ENCODE data around the gene UQCRQ.

DNA sequence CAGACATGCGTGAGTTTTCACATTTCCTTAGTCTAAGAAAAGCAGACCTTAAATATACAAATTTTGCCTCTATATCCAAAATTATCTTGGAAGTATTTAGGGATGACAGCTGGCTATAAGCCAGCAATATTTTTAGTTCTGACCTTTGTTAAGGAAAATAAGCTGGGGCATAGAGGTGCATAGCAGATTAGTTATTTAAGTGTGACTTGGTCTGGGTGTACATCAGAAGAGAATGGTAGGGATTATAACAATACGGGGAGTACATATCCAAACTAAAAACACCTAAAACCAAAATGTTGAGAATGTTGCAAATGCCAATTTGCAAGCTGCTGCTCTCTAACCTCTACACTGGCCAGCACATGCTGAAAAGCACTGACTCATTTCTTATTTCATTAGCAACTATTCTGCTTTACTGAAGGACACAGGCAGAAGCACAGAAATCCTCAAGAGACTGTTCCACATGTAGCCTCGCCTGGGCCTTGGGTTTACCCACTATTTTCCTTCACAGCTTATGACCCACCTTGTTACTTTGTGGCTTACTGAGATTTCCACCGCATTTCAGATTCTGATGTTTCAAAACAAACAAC is 29.4 kb downstream of the UQCRQ start:
- TF ChIP-seq TCF4 (CRISPR knock-in tag; IDR thresholded peaks at IDR 0.05; ENCODE audit: borderline replicate concordance) (no peak), ESRRG (CRISPR knock-in tag; IDR thresholded peaks at IDR 0.05) (no peak), TOX (CRISPR knock-in tag; IDR thresholded peaks at IDR 0.05; ENCODE audit: borderline replicate concordance) (no peak)
- TF ChIP-seq, protein P1, sequence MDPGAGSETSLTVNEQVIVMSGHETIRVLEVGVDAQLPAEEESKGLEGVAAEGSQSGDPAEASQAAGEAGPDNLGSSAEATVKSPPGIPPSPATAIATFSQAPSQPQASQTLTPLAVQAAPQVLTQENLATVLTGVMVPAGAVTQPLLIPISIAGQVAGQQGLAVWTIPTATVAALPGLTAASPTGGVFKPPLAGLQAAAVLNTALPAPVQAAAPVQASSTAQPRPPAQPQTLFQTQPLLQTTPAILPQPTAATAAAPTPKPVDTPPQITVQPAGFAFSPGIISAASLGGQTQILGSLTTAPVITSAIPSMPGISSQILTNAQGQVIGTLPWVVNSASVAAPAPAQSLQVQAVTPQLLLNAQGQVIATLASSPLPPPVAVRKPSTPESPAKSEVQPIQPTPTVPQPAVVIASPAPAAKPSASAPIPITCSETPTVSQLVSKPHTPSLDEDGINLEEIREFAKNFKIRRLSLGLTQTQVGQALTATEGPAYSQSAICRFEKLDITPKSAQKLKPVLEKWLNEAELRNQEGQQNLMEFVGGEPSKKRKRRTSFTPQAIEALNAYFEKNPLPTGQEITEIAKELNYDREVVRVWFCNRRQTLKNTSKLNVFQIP (CRISPR knock-in tag; IDR thresholded peaks at IDR 0.05; ENCODE audit: borderline replicate concordance, low read depth), result no peak
- TF ChIP-seq, protein P2, sequence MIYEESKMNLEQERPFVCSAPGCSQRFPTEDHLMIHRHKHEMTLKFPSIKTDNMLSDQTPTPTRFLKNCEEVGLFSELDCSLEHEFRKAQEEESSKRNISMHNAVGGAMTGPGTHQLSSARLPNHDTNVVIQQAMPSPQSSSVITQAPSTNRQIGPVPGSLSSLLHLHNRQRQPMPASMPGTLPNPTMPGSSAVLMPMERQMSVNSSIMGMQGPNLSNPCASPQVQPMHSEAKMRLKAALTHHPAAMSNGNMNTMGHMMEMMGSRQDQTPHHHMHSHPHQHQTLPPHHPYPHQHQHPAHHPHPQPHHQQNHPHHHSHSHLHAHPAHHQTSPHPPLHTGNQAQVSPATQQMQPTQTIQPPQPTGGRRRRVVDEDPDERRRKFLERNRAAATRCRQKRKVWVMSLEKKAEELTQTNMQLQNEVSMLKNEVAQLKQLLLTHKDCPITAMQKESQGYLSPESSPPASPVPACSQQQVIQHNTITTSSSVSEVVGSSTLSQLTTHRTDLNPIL (CRISPR knock-in tag; IDR thresholded peaks at IDR 0.05; ENCODE audit: low read depth), result no peak

All from SK-N-SH treated with all-trans-retinoic acid at 6 μM for 48 hours (cell line).